NCI-H1048 (cell line): ENCODE measurements around the gene TM4SF1.
"Not testable (repeated sequence)": the region's sequence is repeated elsewhere in the genome, so short reads cannot be mapped to it uniquely, and the experiment has no call there.

Experiments used
- DNase-seq: peaks from one replicate; lab custom pipeline; 2025; lab: John Stamatoyannopoulos, UW

The TM4SF1 gene

DNA sequence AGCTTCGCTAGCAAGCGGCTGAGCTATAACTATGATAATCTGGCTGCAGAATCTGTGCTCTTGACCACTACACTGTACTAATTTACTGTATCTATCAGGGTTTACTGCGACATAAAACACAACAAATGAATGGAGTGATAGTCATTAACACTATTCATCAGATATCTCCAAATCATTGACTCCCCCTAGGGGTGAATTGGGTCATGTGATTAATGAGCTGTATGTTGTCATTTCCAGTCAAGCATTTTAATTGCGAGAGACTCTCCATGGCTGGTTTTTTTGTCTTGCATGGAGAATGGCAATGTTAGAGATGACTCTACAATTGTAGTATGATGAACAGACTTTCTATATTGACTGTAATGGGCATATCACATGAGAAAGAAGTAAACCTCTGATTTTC is 33.5 kb downstream of the TM4SF1 start:
- no peak for DNase-seq

DNA sequence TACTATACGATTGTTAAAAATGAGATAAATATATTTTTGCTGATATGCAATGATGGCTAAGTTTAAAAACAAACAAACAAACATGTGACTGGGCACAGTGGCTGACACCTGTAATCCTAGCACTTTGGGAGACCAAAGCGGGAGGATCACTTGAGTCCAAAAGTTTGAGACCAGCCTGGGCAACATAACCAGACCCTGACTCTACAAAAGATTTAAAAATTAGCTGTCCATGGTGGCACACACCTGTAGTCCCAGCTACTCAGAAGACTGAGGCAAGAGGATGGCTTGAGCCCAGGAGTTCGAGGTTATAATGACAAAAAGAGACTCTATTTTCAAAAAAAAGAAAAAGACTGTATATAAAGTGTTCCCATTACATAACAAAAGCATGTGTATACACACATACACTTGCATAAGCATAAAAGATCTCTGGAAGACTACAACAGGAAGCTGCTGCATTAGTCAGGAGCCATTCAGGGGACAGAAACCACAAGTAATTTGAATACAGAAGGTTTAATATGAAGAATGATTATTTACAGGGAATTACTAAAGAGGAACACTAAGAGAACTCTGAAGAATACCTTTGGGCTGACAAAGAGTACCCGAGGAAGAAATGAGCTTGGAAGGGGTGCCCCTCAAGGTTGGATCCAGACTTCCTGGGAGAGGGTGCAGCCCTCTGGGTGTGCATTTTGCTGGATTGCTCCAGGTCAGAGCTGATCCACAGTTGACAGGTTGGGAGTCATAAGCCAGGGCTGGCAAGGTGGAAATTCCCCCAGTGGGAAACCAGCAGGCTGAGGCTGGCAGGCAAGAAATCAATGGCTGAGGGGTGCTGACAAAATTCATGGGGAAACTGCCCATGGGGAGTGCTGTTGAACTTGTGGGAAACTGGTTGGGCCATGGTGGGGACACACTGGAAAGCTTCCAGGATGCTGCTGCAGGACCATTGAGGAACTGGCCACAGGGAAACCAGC is 34.8 kb downstream of the TM4SF1 start:
- no peak for DNase-seq

DNA sequence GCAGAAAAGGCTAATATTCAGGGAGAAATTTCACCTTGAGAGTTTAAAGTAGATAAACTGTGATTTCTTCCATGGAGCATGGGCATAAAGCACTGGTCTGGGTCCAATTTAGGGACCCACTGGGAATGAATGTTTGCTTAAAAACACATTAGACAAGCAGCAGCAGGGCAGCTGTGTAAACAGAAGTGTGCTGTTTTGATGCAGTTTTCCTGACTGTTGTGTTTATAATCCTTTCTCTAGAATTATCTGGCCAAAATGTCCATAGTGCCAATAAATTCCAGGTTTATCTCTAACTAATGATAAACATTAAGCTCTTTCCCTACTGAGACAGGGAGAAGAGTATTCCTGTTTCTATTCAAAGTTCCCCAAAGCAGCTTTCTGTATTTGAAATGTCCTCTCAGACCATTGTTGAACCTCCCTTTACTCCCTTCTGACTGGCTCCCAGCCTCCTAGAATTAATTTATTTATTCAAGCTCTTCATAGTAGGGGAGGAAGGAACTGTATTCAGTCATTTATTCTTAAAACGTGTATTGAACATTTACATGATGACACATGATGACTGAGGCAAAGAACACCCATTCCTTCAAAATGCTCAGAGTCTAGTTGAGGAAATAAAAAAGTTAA is 37.0 kb downstream of the TM4SF1 start:
- DNase-seq, result no peak

DNA sequence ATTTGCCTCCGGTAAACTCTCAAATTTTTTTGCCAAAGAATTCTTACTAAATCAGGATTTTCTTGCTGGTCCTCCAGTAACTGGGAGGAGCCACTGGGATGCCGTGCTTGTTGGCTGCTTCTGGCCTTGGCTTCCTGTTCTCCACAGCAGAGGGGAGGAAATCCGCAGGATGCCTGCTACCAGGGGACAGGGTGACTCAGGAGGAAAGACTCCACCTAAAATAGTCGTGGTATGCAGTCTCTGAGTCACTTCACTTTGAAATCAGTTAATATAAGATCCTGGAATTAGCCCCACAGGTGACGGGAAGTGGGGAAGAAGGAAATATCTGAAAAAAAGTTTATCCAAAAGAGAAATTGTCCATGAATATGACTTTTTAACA is 37.5 kb downstream of the TM4SF1 start:
- DNase-seq, result no peak

DNA sequence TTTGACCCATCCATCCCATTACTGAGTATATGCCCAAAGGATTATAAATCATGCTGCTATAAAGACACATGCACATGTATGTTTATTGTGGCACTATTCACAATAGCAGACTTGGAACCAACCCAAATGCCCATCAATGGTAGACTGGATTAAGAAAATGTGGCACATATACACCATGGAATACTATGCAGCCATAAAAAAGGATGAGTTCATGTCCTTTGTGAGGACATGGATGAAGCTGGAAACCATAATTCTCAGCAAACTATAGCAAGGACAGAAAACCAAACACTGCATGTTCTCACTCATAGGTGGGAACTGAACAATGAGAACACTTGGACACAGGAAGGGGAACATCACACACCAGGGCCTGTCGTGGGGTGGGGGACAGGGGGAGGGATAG is 40.0 kb downstream of the TM4SF1 start:
- DNase-seq, result not testable (repeated sequence)

DNA sequence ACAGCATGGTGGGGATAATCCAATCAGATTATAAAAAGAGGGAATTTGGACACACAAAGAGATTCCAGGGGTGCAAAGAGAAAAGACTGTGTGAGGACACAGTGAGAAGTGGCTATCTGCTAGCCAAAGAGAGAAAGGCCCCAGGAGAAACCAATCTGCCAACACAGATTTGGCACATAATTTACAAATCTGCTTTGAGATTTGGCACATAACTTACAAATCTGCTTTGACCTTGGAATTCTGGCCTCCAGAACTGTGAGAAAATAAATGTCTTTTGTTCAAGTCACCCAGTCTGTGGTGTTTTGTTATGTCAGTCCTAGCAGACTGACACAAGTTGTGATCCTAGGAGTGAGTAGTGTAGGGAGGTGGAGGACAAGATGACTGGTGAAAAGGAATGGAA is 40.5 kb downstream of the TM4SF1 start:
- DNase-seq, result no peak

DNA sequence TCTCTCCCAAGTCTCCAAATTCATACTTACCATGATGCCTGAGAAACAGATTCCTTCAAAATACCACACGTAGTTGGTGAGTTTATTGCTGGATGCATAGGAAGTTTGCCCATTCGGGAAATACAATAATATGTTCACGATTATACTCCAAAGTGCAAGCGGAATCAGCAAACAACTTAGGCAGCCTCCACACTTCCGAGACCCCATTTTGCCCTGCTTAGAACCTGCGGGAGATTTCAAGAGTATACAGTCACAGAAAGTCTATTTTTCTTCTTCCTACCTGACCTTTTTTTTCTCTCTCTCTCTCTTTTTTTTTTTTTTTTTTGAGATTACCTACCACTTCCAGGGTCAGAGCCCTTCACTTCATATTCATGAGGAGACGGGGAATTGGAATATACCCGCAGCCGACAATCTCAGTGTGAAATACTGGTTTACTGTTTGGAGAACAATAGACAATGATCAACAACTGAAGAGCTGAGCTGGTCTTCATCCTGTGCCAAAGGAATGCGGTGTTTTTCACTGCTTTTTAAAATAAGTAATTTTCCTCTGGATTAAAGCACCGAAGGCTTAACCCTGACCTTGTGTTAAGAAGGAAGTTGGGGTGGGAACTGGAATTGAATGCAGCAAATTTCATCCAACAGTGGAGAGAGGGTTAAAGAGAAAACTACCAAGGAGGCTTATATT is 44.1 kb downstream of the TM4SF1 start, which contains the start of gene TM4SF18:
TM4SF18 (minus strand) TSS at position 461 of the 684 bp plus-strand sequence; CDS start at position 207, 254 bp downstream.
- no peak for DNase-seq

DNA sequence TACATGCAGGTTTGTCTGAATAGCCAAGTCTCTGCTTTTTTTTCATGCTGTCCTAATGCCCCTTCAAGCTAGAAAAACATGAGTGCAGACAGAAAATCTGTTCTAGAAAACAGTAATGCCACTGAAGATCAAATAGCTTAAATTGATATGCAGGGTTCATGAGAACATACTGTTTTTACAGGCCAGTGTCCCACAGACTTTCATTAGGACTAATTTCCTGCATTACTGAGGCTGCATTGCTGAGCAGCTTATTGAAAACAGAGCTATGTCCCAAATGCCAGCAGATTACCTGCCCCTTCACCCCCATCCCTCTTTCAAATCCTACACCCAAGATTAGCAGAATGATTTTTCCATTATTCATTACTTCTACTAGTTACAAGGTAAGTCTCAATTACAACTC is 44.7 kb downstream of the TM4SF1 start:
- no peak for DNase-seq

DNA sequence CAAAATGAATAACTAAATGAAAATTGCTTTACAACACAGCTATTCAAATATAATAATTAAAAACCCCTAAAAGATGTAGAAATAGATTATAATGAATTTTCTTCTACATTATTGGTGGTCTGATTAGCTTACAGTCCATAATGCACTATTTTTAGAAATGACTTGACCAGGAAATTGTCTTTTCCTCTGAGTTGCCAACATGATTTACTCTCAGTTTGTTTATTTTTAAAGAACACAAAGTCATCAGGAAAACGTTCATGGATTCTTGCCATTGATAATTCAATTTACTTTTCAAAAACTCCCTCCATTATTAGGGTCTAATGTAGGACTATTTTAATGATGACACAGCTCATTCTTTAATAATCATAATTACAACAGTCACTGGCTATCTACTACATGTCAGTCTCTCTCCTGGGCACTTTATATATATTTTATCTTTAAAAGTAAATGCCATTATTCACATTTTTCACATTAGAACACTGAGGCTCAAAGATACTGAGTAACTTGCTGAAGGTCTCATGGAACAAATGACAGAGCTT is 45.2 kb downstream of the TM4SF1 start:
- no peak for DNase-seq

DNA sequence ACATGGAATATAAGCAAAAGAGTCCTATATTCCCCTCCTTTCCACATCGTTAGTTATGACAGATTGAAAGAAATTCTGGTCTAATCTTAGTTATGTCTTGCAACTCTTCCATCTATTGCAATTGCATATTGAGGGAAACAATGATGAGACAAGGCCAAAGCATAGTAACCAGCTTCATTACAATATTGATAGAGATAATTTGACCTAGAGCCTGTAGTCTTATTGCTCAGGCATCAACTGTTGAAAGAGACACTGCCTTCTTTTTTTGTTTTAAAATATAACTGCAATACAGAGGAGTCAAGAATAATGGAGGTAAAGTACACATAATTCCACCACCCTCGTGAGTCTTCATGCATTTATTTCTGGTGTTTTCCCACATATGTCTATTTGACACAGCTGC is 46.1 kb downstream of the TM4SF1 start:
- DNase-seq, result no peak

DNA sequence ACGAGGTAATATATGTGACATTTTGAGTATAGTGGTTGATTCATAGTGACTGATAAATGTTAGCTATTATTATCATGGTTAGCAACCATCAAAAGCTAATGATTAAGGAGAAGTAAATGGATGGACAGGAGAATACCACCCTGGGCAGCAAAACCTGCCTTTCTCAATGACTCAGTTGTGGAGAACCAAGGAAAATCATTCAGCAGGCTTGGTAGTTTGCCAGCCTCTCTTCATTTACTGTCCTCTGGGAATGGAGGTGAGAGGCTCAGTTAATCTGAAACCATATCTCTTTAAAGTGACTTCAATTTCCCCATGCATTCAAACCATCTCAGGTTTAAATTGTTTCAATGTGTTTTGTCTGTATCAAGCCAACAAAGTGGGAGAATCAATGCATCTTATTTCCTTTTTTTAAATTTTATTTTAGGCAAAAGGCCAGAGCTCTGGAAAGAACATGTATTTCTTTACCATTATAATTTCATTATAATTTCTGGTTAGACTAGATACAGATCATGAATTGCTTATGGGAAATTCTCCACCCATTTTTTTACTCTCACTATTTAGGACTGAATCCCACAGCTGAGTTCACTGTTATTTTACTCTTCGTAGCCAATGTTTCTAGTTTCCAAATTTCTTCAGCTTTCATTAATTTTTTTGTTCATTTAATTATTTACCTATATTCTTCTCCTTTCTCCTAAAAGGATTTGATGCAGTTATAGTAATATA is 46.7 kb downstream of the TM4SF1 start:
- no peak for DNase-seq

DNA sequence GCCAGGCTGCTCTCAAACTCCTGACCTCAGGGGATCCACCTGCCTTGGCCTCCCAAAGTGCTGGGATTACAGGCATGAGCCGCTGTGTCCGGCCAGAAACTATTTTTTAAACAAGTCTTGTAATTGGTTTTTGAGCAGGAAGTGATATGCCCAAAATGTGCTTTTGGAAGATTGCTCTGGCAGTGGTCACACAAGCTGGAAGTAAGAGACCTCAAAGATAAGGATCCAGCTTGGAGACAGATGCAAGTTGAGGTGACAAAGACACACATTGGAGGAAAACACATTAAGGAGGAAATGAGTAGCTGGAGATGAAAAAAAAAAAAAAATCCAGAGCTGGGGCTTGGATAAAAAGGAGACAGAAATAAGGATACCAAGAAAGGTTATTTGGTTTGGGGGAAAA is 50.3 kb downstream of the TM4SF1 start:
- DNase-seq, result no peak

DNA sequence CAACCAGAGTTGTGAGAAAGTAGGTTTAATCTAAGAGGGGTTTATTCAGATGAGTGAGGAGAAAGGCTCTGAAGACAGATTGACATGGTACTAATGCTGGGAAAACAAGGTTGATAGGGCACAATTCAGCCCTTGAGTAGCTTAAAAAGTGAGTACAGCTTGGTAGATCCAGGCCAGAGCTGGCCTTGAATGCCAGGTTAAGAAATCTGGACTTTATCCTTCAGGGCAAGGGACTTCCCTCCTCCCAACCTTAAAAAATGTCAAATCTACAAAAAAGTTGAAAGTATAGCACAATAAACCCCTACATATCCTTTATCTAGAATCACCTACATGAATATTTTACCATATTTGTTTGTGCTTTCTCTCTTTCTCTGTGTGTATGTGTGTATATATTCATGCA is 51.9 kb downstream of the TM4SF1 start:
- no peak for DNase-seq

DNA sequence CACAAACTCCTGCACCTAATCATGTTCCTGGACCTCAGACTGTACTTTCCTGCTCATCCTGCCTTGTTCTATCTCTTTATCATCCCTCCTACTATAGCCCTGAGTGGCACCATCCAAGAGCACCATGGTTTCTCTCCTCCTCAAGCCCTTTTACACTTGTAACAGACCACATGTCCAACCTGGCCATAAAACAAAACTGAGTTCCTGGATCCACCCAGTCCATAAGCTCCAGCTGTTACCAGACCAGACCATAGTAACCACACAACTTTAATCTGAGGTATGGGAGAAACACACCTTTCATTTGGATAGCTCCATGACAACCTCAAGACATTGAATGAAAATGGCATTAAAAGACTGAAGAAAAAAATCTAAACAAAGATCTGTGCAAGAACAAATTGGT is 53.1 kb downstream of the TM4SF1 start:
- DNase-seq, result no peak

DNA sequence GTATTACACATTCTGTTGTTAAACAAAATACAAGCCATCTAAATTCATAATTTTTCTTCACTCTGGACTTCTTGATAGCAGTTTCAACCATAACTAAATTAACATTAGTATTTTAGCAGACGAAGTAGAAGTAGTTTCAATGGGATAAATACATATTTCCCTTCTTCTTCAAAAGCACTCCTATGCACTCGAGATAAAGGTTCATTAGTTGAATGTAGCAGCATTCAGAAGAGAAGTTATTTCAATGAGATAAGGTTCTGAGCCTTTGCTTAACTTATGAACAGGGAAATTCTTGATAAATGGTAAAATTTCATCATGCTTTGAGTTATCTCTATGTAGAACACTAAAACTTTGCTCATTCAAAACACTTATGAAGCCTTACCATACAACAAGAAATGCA is 55.8 kb downstream of the TM4SF1 start:
- DNase-seq, result no peak

DNA sequence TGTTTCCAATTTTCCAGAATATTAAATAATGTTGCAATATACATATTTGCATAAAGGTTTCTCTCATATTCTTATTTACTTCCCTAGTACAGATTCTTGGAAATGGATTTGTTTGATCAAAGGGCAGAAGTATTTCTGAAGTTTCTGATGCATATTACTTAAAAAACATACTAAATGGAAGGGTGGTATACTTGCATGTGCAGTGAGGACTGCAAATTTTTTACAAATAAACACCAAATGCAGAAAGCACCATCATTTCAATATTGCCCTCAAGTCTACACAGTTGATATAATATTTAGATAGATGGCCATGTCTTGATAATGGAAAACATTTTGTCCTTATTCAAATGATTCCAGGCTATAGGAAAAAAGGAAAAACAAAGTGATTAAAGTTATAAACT is 56.3 kb downstream of the TM4SF1 start:
- DNase-seq, result no peak

DNA sequence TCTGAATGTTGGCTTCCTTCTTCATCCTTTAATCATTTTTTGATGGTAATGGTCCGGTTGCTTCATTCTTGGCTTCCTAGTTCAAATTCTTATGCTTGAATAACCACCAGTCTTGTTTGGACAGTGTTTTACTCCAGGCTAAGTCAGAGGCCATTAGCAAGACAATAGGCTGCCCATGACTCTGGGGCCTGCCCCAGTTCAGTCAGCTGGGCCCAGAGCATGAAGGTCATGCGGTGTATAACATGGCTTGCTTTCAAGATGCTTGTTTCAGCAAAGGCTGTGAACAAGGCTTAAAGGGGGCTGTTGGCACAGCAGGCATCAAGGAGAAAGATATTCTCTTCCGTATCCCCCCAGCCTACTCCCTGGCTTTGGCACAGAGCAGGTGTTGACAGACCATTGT is 57.7 kb downstream of the TM4SF1 start:
- DNase-seq, result no peak
